Type B pancreatic cell (in vitro differentiated cells): ENCODE measurements around the gene ASCC3. TPM values are rescaled to one million over a fixed set of nuclear protein-coding genes. Genes with fewer than 3 reads are reported as not detected.

Experiments
- DNase-seq: peaks from one replicate; pipeline ENCODE4 v3.0.0; 2021; ENCODE audit warnings: mixed read lengths; ENCODE audit not compliant: unreplicated experiment; ENCODE audit errors: extremely low spot score
- H3K27ac Mint-ChIP-seq: 2 replicates; pipeline ENCODE4 v1.8.0; 2021; ENCODE audit warnings: mild to moderate bottlenecking, mixed read lengths
- H3K27me3 Mint-ChIP-seq: 2 replicates; pipeline ENCODE4 v1.8.0; 2021; ENCODE audit warnings: mixed read lengths
- H3K36me3 Mint-ChIP-seq: 2 replicates; pipeline ENCODE4 v1.8.0; 2021; ENCODE audit warnings: mixed read lengths
- H3K4me1 Mint-ChIP-seq: one replicate; pipeline ENCODE4 v1.8.0; 2021; ENCODE audit warnings: mixed read lengths; ENCODE audit not compliant: unreplicated experiment
- H3K4me3 Mint-ChIP-seq: 2 replicates; pipeline ENCODE4 v1.8.0; 2021; ENCODE audit warnings: mild to moderate bottlenecking, mixed read lengths
- H3K9me3 Mint-ChIP-seq: 2 replicates; pipeline ENCODE4 v1.8.0; 2021; ENCODE audit warnings: mixed read lengths
- CTCF ChIP-seq: fragments of 200-600 bp; sonication (generic); conservative IDR thresholded peaks from 2 replicates; pipeline ENCODE4 v1.5.0; 2021; ENCODE audit warnings: antibody characterized with exemption, mild to moderate bottlenecking
- total RNA-seq: library from RNA; stranded (reverse); gene quantifications from 2 replicates; pipeline ENCODE4 v1.2.1, GENCODE V29; 2021; ENCODE audit warnings: low replicate concordance

ASCC3 gene
- total RNA-seq, 1 donor from 2014 or later = 51.2 TPM

- H3K27ac Mint-ChIP-seq = peak overlapping the region; percentile 24
- TF ChIP-seq CTCF = no peak
- H3K36me3 Mint-ChIP-seq = no peaks in the 10 kb centered on the region
- H3K4me3 Mint-ChIP-seq = peak overlapping the region; percentile 82
- H3K4me1 Mint-ChIP-seq = peaks cover 12% of the 10 kb centered on the region
- DNase-seq = no peak
- no peaks in the 10 kb centered on the region for H3K9me3 Mint-ChIP-seq
- H3K27me3 Mint-ChIP-seq = peaks cover 43% of the 10 kb centered on the region
Measured at GRCh38 chr6:100463630-100464161, 417.4 kb downstream of the ASCC3 start.

- Mint-ChIP-seq H3K4me1 (peaks cover 10% of the 10 kb centered on the region), H3K9me3 (no peaks in the 10 kb centered on the region), H3K27ac (peak overlapping the region; percentile 31), H3K4me3 (peak overlapping the region; percentile 82), H3K36me3 (no peaks in the 10 kb centered on the region), H3K27me3 (peaks cover 36% of the 10 kb centered on the region)
- DNase-seq = no peak
- TF ChIP-seq CTCF = no peak
Measured at GRCh38 chr6:100462706-100463629, 418.2 kb downstream of the ASCC3 start.

DNA sequence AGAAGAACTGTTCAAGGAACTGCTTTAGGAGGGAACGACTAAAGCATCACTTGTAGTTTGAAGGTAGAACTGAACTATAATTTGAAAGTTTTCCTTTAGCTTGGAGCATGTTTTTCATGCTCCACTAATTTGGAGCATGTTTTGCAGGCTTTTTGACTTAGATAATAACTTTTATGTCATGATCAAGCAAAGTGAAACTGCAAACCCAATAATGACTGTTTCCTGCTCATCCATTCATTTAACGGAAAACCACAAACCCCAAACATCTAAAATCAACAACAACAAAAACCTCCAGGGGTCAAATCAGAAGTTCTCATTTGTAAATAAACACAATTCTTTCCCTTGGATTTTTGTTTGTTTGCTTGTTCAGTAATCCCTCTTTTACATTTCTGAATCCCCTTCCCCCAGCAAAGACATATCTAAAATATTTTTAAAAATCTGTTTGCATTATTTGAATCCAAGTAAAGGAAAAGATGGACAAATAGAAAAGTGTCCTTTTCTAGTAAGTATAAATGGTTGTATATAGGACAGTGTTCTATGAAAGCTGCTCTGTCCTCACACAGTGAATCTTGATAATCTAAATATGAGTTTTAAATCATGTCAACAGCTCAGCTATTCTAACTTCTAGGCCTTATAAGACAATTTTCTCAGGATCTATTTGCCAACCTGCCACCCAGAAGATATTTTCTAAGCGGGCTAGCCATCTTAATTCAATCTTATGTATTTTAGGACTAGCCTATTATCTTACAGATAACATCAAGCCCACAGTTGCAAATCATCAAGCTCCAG lies 419.0 kb downstream of the ASCC3 start:
- TF ChIP-seq CTCF = no peak
- Mint-ChIP-seq H3K27ac (peak overlapping the region; percentile 31), H3K4me3 (peak overlapping the region; percentile 81), H3K4me1 (peaks cover 9% of the 10 kb centered on the region), H3K27me3 (peaks cover 27% of the 10 kb centered on the region), H3K36me3 (no peaks in the 10 kb centered on the region), H3K9me3 (no peaks in the 10 kb centered on the region)
- DNase-seq = no peak

DNA sequence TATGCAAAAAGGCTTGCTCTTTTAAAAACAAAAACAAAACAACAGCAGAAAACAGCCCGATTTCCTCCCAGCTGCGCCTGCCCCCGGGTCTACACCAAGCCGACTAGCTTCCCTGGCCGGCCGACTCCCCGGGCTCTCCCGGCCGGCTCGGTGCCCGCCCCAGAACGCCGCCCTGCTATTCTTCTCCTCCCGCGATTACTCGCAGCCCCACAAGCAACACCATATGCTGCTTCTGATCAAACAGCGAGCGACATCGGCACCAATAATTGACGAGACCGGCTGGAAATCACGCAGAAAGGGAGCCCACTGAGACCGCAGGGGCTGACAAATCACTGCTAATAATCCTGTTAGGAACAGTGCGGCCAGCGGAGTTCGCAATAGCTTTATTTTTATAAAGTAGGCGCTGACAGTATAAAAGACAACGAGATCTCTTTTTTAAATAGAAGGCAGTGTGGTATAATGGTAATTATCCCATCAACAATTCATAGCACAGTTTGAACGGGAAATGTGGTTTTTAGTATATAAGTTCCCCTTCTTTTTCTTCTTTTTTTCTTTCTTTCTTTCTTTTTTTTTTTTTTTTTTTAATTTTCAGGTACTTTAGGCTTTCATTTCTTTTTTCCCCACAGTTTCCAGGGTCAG lies 419.7 kb downstream of the ASCC3 start:
- Mint-ChIP-seq H3K27me3 (peaks cover 20% of the 10 kb centered on the region), H3K27ac (peak overlapping the region; percentile 78), H3K4me3 (peak overlapping the region; percentile 81), H3K9me3 (no peaks in the 10 kb centered on the region), H3K36me3 (no peaks in the 10 kb centered on the region), H3K4me1 (peaks cover 7% of the 10 kb centered on the region)
- no peak for DNase-seq
- no peak for TF ChIP-seq CTCF

DNA sequence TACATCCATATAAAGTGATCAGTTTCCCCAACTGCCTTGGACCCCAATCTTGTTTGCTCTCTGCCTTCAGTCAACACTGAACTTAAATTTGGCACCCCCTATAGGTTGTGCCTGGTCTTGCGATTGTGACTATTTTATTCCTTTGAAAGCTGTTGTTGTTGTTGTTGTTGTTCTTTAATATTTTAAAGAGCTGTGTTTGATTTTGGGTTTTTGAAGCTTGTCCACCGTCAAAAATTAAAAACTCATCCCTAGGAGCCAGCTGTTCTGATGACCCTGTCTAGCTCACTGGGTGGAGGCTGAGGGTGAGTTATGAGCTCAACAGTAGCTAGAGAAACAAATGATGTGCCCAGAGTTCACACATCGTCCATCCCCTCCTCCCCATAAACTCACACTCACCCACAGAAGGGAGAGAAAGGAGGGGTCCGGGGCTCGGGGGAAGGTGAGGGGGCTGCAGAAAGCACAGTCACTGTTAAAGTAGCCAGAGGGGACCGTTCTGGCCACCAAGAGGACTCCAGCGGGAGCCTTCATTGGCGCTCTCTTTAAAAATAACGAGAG lies 420.4 kb downstream of the ASCC3 start:
- Mint-ChIP-seq H3K36me3 (no peaks in the 10 kb centered on the region), H3K27me3 (peaks cover 14% of the 10 kb centered on the region), H3K4me3 (peak overlapping the region; percentile 78), H3K4me1 (peaks cover 4% of the 10 kb centered on the region), H3K9me3 (no peaks in the 10 kb centered on the region), H3K27ac (peak overlapping the region; percentile 36)
- peak; percentile 77 for TF ChIP-seq CTCF
- no peak for DNase-seq
